ENCODE measurements around the gene PDZRN3. TPM values are rescaled to one million over a fixed set of nuclear protein-coding genes. Genes with fewer than 3 reads are reported as not detected.

The PDZRN3 gene
- total RNA-seq, 2 experiments from 2014 or later, result not detected

DNA sequence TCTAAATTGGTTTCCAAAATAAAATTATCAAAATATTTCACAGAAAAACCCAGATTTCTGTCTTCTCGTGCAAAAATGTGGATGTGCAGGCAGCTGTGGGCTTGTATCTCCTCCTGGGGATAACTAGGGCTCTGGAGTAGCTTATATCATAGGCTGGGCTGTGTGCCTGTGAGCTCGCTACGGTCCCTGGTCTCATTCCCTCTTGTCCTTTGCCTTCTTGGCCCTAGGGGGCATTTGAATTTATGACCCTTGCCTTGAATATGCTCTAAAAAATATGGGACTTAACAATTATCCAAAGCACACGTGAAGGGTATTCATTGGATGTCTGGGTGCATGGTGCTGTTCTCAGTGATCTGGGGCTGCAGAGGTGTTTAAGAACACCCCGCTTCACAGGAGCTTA, 132.6 kb downstream of the PDZRN3 start:
- DNase-seq, result no peak
- ChIA-PET CTCF (interaction anchor here (0.7 kb wide), 1 partner anchor 21 kb away, joined by 3 read pairs; no protein-coding TSS in a partner anchor), POLR2A (no interaction called here)
- Mint-ChIP-seq H3K36me3 (ENCODE audit: low read depth) (no peaks in the 10 kb centered on the region), H3K4me1 (no peaks in the 10 kb centered on the region), H3K4me3 (no peak overlapping the region), H3K27me3 (peaks cover 21% of the 10 kb centered on the region), H3K9me3 (no peaks in the 10 kb centered on the region), H3K27ac (no peak overlapping the region)

GRCh38 chr3:73491287-73491662, 133.5 kb downstream of the PDZRN3 start:
- no peaks in the 10 kb centered on the region for H3K4me1 Mint-ChIP-seq
- H3K9me3 Mint-ChIP-seq, result no peaks in the 10 kb centered on the region
- DNase-seq, result no peak
- ChIA-PET CTCF (no interaction called here), POLR2A (no interaction called here)
- H3K4me3 Mint-ChIP-seq, result no peak overlapping the region
- H3K36me3 Mint-ChIP-seq (ENCODE audit: low read depth), result no peaks in the 10 kb centered on the region
- peaks cover 21% of the 10 kb centered on the region for H3K27me3 Mint-ChIP-seq
- H3K27ac Mint-ChIP-seq, result no peak overlapping the region

GRCh38 chr3:73490453-73491286, 134.1 kb downstream of the PDZRN3 start:
- H3K4me1 Mint-ChIP-seq, result no peaks in the 10 kb centered on the region
- no peak overlapping the region for H3K27ac Mint-ChIP-seq
- H3K36me3 Mint-ChIP-seq (ENCODE audit: low read depth), result no peaks in the 10 kb centered on the region
- no peak for DNase-seq
- ChIA-PET POLR2A (no interaction called here), CTCF (no interaction called here)
- H3K4me3 Mint-ChIP-seq, result no peak overlapping the region
- peaks cover 20% of the 10 kb centered on the region for H3K27me3 Mint-ChIP-seq
- H3K9me3 Mint-ChIP-seq, result no peaks in the 10 kb centered on the region

DNA sequence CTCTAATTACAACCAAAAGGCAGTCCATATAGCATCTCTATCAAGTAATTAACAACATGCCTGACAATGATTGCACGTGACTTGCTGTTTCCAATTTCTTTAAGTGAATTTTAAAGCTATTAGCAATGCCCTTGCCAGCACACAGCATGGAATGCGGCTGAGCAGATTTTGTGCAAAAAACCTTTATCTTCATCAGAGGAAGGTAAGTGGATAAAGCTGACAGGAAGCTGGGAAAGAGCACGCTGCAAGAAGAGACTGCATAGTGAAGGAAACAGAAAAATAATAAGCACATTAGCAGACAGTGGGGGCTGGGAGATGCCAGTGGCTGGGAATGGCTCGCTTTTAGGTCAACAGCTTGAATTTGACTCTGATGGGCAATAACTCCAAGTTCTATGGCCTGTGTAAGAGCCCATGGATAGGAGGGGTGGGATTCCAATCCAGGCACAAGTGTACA, 138.8 kb downstream of the PDZRN3 start:
- H3K9me3 Mint-ChIP-seq, result no peaks in the 10 kb centered on the region
- no peak for DNase-seq
- peaks cover 19% of the 10 kb centered on the region for H3K27me3 Mint-ChIP-seq
- no peak overlapping the region for H3K4me3 Mint-ChIP-seq
- H3K27ac Mint-ChIP-seq, result no peak overlapping the region
- no peaks in the 10 kb centered on the region for H3K36me3 Mint-ChIP-seq (ENCODE audit: low read depth)
- H3K4me1 Mint-ChIP-seq, result no peaks in the 10 kb centered on the region
- ChIA-PET POLR2A (no interaction called here), CTCF (no interaction called here)

DNA sequence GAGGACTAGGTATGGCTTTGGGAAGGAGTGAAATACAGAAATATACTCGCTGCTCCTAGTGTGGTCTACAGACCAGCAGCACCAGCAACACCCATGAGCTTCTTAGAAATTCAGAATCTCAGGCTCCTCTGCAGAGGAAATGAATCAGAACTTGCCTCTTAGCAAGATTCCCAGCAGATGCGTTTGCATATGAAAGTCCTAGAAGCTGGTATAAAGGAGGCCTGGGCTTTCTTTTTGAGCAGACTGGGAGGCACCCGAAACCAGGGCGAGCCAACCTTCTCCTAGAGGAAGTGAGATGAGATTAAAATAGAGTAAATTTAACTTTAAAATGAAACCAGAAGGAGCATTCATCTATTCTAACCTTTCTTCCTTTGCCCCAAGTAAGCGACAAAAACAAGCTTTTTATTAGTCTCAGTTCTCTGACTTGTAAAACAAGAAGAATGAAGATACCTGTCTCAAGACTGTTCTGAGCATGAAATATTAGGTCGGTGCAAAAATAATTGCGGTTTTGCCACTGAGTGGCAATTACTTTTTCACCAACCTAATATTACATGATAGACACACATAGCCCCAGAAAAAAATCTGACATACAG, 140.0 kb downstream of the PDZRN3 start:
- DNase-seq, result no peak
- no peak overlapping the region for H3K27ac Mint-ChIP-seq
- POLR2A ChIA-PET, result no interaction called here
- H3K4me1 Mint-ChIP-seq, result no peaks in the 10 kb centered on the region
- H3K9me3 Mint-ChIP-seq, result no peaks in the 10 kb centered on the region
- CTCF ChIA-PET, result no interaction called here
- H3K27me3 Mint-ChIP-seq, result peaks cover 19% of the 10 kb centered on the region
- no peak overlapping the region for H3K4me3 Mint-ChIP-seq
- no peaks in the 10 kb centered on the region for H3K36me3 Mint-ChIP-seq (ENCODE audit: low read depth)

- H3K27me3 Mint-ChIP-seq, result peaks cover 11% of the 10 kb centered on the region
- H3K4me1 Mint-ChIP-seq, result no peaks in the 10 kb centered on the region
- no peak for DNase-seq
- peaks cover 4% of the 10 kb centered on the region for H3K9me3 Mint-ChIP-seq
- H3K27ac Mint-ChIP-seq, result no peak overlapping the region
- H3K36me3 Mint-ChIP-seq (ENCODE audit: low read depth), result no peaks in the 10 kb centered on the region
- H3K4me3 Mint-ChIP-seq, result no peak overlapping the region
- POLR2A ChIA-PET, result no interaction called here
- CTCF ChIA-PET, result no interaction called here
Measured at GRCh38 chr3:73481888-73482287, 142.9 kb downstream of the PDZRN3 start.

GRCh38 chr3:73480187-73480672, 144.5 kb downstream of the PDZRN3 start:
- H3K27me3 Mint-ChIP-seq, result peaks cover 7% of the 10 kb centered on the region
- peaks cover 2% of the 10 kb centered on the region for H3K4me1 Mint-ChIP-seq
- no peak overlapping the region for H3K27ac Mint-ChIP-seq
- ChIA-PET POLR2A (no interaction called here), CTCF (no interaction called here)
- no peaks in the 10 kb centered on the region for H3K36me3 Mint-ChIP-seq (ENCODE audit: low read depth)
- H3K9me3 Mint-ChIP-seq, result peaks cover 4% of the 10 kb centered on the region
- H3K4me3 Mint-ChIP-seq, result no peak overlapping the region
- DNase-seq, result no peak

DNA sequence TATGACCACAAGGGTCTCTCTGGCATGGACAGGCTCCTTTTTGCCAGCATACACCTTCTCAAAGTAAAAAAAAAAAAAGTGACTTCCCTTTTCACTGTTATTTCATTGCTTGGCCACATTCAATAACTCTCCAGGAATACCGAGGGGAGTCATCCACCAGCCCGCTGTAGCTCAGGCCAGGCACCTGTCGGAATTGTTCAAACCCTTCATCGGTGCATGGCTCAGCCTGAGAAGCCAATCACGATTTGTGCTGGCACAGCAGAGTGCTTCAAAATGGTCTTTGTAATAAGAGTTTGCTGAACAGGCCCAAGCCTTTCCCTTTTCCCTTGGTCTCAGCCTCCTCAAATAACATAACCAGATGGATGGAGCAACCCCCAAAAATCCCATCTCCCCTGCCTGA, 145.4 kb downstream of the PDZRN3 start:
- ChIA-PET CTCF (no interaction called here), POLR2A (no interaction called here)
- Mint-ChIP-seq H3K27me3 (peaks cover 10% of the 10 kb centered on the region), H3K36me3 (ENCODE audit: low read depth) (no peaks in the 10 kb centered on the region), H3K4me3 (no peak overlapping the region), H3K27ac (no peak overlapping the region), H3K9me3 (peaks cover 4% of the 10 kb centered on the region), H3K4me1 (peaks cover 2% of the 10 kb centered on the region)
- DNase-seq, result no peak

DNA sequence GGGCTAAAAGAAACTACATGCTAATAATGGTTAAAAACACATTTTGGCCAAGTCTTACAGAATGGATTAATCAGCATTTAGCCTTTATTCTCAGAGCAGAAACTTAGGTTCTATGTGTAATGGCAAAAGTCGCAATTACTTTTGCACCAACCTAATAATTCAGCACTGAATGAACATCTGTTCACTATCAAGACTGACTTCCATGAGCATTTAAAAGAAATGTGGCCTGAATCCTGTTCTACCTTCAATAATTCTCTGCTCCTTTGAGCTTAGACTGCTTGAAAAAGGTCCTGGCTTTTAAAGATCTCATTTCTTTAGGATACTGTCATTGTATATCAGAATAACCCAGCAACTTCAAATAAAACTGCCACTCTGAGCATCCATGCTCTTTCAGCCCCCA, 145.9 kb downstream of the PDZRN3 start:
- POLR2A ChIA-PET, result no interaction called here
- DNase-seq, result no peak
- H3K36me3 Mint-ChIP-seq (ENCODE audit: low read depth), result no peaks in the 10 kb centered on the region

GRCh38 chr3:73475717-73476116, 149.0 kb downstream of the PDZRN3 start:
- H3K4me3 Mint-ChIP-seq, result no peak overlapping the region
- H3K9me3 Mint-ChIP-seq, result peaks cover 4% of the 10 kb centered on the region
- POLR2A ChIA-PET, result no interaction called here
- CTCF ChIA-PET, result no interaction called here
- H3K4me1 Mint-ChIP-seq, result peaks cover 2% of the 10 kb centered on the region
- H3K27me3 Mint-ChIP-seq, result peaks cover 14% of the 10 kb centered on the region
- H3K27ac Mint-ChIP-seq, result no peak overlapping the region
- H3K36me3 Mint-ChIP-seq (ENCODE audit: low read depth), result no peaks in the 10 kb centered on the region
- DNase-seq, result no peak

More for the DNA sequence above, 145.9 kb downstream of the PDZRN3 start:
- peaks cover 2% of the 10 kb centered on the region for H3K4me1 Mint-ChIP-seq
- peaks cover 10% of the 10 kb centered on the region for H3K27me3 Mint-ChIP-seq
- no peak overlapping the region for H3K27ac Mint-ChIP-seq
- H3K9me3 Mint-ChIP-seq, result peaks cover 4% of the 10 kb centered on the region
- no peak overlapping the region for H3K4me3 Mint-ChIP-seq
- CTCF ChIA-PET, result no interaction called here

- Mint-ChIP-seq H3K4me1 (peaks cover 2% of the 10 kb centered on the region), H3K27ac (no peak overlapping the region), H3K4me3 (no peak overlapping the region), H3K9me3 (peaks cover 4% of the 10 kb centered on the region), H3K27me3 (peaks cover 14% of the 10 kb centered on the region), H3K36me3 (ENCODE audit: low read depth) (no peaks in the 10 kb centered on the region)
- DNase-seq, result no peak
- CTCF ChIA-PET, result no interaction called here
- POLR2A ChIA-PET, result no interaction called here
Measured at GRCh38 chr3:73475175-73475574, 149.6 kb downstream of the PDZRN3 start.

DNA sequence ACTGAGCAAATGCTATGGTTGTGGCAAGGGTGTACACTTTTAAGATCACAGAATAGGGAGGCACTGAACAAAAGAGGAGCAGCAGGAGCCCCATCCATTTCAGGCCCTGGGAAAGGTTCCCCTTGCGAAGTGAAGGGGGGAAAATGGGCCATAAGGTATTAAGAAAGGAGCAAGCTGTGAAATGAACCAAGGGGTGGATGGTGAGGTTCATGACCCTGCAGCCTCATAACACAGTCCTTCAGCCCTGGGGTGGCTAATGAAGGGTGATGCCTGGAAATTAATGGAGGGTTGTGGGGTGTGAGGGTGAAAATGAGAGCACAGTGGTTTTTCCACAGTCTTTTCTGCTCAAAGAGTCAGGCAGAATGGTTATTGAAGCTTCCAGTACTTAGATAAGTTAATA, 150.1 kb downstream of the PDZRN3 start:
- H3K9me3 Mint-ChIP-seq, result peaks cover 4% of the 10 kb centered on the region
- ChIA-PET POLR2A (no interaction called here), CTCF (interaction anchor here (0.6 kb wide), 1 partner anchor 24 kb away, joined by 3 read pairs; no protein-coding TSS in a partner anchor)
- H3K4me1 Mint-ChIP-seq, result peaks cover 2% of the 10 kb centered on the region
- H3K27me3 Mint-ChIP-seq, result peaks cover 14% of the 10 kb centered on the region
- no peak overlapping the region for H3K4me3 Mint-ChIP-seq
- no peak for DNase-seq
- H3K36me3 Mint-ChIP-seq (ENCODE audit: low read depth), result no peaks in the 10 kb centered on the region
- no peak overlapping the region for H3K27ac Mint-ChIP-seq

DNA sequence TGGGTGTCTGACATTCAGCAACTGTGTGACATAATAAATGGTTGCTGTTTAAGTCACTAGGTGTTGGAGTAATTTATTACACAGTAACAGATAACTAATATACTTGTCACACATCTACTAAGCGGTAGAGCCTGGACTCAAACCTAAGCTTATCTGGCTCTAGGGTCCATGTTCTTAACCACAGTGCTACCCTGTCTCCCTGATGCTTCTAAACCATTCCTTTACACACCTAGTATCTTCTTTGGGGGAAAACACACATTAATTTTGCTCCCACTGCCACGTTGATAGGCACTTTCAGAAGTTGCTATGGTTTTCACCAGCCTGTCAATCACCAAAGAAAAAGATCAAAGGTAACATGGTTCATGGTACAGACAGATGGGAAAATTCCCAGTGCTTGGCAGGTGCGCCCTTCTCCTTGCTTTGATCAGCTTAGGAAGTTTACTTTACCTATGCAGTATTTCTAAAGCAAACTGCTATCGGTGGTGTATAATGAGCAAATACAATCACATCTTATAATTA, 150.8 kb downstream of the PDZRN3 start:
- H3K27ac Mint-ChIP-seq, result no peak overlapping the region
- peaks cover 4% of the 10 kb centered on the region for H3K9me3 Mint-ChIP-seq

More for the DNA sequence above, 150.8 kb downstream of the PDZRN3 start:
- no peak for DNase-seq
- Mint-ChIP-seq H3K36me3 (ENCODE audit: low read depth) (no peaks in the 10 kb centered on the region), H3K27me3 (peaks cover 14% of the 10 kb centered on the region), H3K4me1 (peaks cover 2% of the 10 kb centered on the region), H3K4me3 (no peak overlapping the region)
- ChIA-PET CTCF (interaction anchor here (0.6 kb wide), 1 partner anchor 322 kb away, joined by 3 read pairs; no protein-coding TSS in a partner anchor), POLR2A (no interaction called here)
